Effector memory CD8-positive, alpha-beta T cell (primary cell): ENCODE results near the gene AMOTL2.
A peak's percentile ranks its signal among the peaks of the same experiment; 100 is the strongest.

Experiments
- ATAC-seq: fragments of 150-1000 bp; cut with Tn5 transposase; replicated peaks from 2 replicates; pipeline ENCODE4 v1.10.0; 2021; ENCODE audit warnings: mild to moderate bottlenecking, moderate library complexity
- DNase-seq, 3 experiments: peaks; one replicate each; pipeline ENCODE4 v3.0.0; 2021
- H3K27ac Mint-ChIP-seq, 2 donors: one replicate each; pipeline ENCODE4 v1.8.0; 2022; ENCODE audit warnings: mild to moderate bottlenecking in 2 of 2, mixed read lengths in 2 of 2, moderate library complexity in 2 of 2
- H3K27me3 Mint-ChIP-seq, 2 donors: one replicate each; pipeline ENCODE4 v1.8.0; 2022; ENCODE audit warnings: mixed read lengths in 2 of 2
- H3K36me3 Mint-ChIP-seq: one replicate; pipeline ENCODE4 v1.8.0; 2022; ENCODE audit warnings: mild to moderate bottlenecking, moderate library complexity, mixed read lengths; ENCODE audit not compliant: insufficient read depth
- H3K4me1 Mint-ChIP-seq, 2 donors: one replicate each; pipeline ENCODE4 v1.8.0; 2022; ENCODE audit warnings: low read depth in 2 of 2, mixed read lengths in 2 of 2
- H3K4me3 Mint-ChIP-seq, 2 donors: one replicate each; pipeline ENCODE4 v1.8.0; 2022; ENCODE audit warnings: mild to moderate bottlenecking in 2 of 2, mixed read lengths in 2 of 2, moderate library complexity in 2 of 2
- H3K9me3 Mint-ChIP-seq, 2 donors: one replicate each; pipeline ENCODE4 v1.8.0; 2022; ENCODE audit warnings: mixed read lengths in 2 of 2

Gene AMOTL2

GRCh38 chr3:134376385-134376765 lies 2.1 kb upstream of the AMOTL2 start:
- no peak overlapping the region for H3K27ac Mint-ChIP-seq
- peaks cover 33 to 67% of the 10 kb centered on the region in 2 donors for H3K27me3 Mint-ChIP-seq
- no peaks in the 10 kb centered on the region for H3K9me3 Mint-ChIP-seq
- H3K4me1 Mint-ChIP-seq = peaks cover 8 to 11% of the 10 kb centered on the region in 2 donors
- ATAC-seq = no peak
- no peak overlapping the region for H3K4me3 Mint-ChIP-seq
- H3K36me3 Mint-ChIP-seq = no peaks in the 10 kb centered on the region
- DNase-seq = no peak

- Mint-ChIP-seq H3K27ac (no peak overlapping the region), H3K9me3 (no peaks in the 10 kb centered on the region), H3K36me3 (no peaks in the 10 kb centered on the region), H3K27me3 (peaks cover 36 to 66% of the 10 kb centered on the region in 2 donors), H3K4me3 (peak overlapping the region; percentile 79 to 81), H3K4me1 (peaks cover 8 to 11% of the 10 kb centered on the region in 2 donors)
- ATAC-seq (no peak), DNase-seq (no peak)
Measured at GRCh38 chr3:134375582-134376384, 1.5 kb upstream of the AMOTL2 start.

DNA sequence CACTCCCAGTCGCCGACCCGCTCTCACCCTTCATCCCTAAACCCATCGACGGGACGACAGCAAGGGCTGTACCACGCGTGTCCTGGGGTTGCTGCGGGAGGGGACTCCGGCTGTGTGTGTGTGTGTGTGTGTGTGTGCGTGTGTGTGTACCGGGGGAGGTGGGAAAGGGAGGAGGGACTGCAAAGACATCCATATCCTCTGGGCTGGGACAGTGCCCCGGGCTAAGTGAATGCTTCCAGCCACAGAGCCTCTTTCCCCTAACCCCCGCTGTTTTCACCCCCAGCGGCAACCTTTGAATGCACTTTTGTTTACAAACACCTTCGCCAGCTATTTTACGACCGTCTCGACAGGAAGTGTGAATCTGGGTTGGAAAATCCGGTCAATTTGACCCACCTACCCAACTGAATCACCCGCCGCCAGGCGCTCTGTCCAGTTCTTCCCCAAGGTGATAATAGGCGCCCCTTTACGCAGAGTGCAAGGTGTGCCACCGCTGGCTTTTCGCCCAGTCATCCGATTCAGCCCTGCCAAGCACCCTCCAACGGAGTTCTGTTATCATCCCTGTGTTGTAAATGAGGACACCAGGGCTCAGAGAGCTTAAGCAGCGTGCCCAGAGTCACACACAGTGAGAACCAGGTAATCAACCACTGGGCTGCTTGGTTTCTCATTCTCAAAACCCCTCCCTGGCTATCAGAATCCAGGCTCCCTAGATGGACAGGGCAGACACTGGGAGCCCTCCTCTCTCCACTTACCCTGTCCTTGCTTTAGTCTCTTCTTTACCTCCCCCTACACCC lies 739 bp upstream of the AMOTL2 start:
- ATAC-seq (peak; percentile 16), DNase-seq (no peak)
- no peak overlapping the region for H3K27ac Mint-ChIP-seq
- no peaks in the 10 kb centered on the region for H3K9me3 Mint-ChIP-seq
- peaks cover 8 to 11% of the 10 kb centered on the region in 2 donors for H3K4me1 Mint-ChIP-seq
- peaks cover 36 to 66% of the 10 kb centered on the region in 2 donors for H3K27me3 Mint-ChIP-seq
- H3K4me3 Mint-ChIP-seq = peak overlapping the region; percentile 79 to 81
- H3K36me3 Mint-ChIP-seq = no peaks in the 10 kb centered on the region

DNA sequence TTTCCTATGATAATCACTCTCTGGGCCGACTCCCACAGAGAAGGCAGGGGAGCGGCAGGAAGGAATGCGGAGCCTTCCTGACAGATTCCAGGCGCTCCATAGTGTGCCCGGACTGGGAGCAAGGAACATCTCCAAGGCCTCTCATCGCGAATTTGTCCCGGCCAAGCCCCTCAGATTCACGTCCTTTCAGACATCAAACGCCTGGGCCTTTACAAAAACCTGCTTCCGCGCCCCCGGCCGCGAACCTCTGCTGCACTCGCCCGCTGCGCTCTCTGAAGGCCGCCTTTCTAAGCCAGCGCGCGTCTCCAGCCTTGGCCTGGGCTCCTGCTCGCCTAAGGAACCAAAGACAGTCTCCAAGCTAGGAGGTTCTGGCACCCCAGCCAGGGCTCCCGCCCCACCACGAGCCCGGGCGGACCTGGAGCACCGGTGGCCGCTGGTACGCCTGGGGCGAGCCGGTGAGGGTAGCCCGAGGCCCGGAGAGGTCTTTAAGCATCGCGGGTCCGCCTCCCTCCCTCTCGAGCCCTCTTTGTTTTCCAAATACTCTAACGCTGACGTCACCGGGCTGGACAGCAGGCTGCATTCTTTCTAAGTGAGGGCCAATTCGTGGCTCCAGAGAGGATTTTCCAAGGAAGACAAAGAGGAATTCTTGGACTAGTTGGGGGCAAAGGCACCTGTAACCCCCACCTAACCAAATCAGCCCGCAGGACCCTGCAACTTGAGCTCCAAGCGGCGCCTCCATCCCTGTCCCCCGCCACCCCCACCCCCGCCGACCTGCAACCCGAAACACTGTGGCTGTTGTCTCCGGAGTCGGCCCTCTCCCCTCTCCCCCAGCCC lies 759 bp downstream of the AMOTL2 start:
- Mint-ChIP-seq H3K27ac (no peak overlapping the region), H3K27me3 (peaks cover 36 to 63% of the 10 kb centered on the region in 2 donors), H3K36me3 (no peaks in the 10 kb centered on the region), H3K4me1 (peaks cover 8 to 11% of the 10 kb centered on the region in 2 donors), H3K4me3 (peak overlapping the region; percentile 79 to 81), H3K9me3 (no peaks in the 10 kb centered on the region)
- ATAC-seq (no peak), DNase-seq (no peak)

DNA sequence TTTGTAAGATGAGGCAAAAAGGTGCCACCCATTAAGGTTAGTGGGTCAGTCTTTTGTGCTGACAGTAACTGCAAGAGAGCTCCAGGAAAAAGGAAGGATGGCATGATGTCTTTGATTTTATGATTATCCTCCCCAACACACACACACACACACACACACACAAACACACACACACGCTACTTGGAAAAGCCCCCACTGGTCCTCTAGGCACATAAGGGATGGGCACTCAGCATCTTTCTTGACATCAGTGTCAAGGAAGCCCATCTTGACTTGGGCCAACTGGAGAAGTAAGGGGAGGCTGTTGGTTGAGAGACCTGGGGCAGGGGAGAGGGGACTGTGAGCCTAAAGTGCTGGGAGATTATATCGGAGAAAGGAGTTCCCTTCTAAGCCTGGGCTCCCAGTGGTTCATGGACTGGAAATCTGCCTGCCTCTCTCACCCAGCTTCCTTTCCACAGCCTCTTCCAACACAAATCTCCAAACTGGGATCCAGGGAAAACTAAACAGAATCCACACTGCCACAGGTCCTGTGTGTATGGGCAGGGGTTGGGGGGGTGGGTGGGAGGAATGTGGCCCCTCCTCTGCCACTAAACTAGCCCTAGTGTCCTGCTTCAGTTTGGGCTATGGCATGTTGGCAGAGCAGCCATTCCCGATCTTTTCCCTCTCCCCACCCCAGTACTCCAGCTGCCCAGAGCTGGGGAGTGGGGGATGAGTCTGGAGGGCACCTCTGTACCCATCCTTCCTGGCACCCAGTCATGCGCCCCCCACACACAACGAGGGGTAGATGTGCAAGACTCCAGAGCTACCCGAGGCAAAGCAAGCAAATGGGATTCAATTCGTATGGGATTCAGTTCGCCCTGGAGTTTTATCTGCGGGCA lies 1.6 kb downstream of the AMOTL2 start:
- Mint-ChIP-seq H3K36me3 (no peaks in the 10 kb centered on the region), H3K4me3 (peak overlapping the region in 1 of 2 donors; percentile 79), H3K9me3 (no peaks in the 10 kb centered on the region), H3K27me3 (peaks cover 31 to 54% of the 10 kb centered on the region in 2 donors), H3K4me1 (peaks cover 8 to 11% of the 10 kb centered on the region in 2 donors), H3K27ac (no peak overlapping the region)
- ATAC-seq (no peak), DNase-seq (no peak)

DNA sequence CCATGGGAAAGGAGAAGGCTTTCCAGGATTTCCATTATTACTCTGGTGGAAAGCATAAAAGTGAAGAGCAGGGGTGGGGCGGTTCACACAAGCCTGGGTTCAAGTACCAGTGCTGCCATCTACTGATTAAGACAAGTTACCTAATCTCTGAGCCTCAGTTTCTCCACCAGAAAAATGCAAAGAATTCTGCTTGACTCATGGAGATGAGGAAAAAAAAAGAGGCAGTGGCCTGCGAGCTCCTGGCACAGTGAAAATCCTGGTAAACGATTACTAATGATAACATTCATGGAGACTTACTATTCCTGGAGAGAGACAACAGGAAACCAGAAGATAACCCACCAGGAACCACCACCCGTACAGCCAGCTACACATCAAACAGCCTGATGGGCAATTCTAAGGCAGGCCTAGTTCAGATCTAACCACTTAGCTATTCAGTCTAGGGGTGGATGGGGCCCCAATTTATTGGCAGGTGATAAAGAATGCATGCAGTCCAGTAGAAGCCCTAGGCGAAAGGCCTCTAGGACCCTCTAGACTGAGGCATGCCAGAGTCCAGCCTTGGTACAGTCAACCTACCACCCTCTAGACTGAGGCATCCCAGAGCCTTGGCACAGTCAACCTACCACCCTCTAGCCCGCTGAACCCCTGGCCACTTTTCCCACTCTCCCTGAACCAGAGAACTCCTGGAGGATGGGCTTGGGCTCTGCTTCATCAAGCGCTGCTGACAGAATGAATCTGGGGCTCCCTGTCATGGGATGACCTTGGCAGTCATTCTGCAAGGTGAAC lies 2.5 kb downstream of the AMOTL2 start:
- Mint-ChIP-seq H3K27ac (no peak overlapping the region), H3K4me1 (peaks cover 8 to 11% of the 10 kb centered on the region in 2 donors), H3K4me3 (no peak overlapping the region), H3K27me3 (peaks cover 22 to 45% of the 10 kb centered on the region in 2 donors), H3K9me3 (no peaks in the 10 kb centered on the region), H3K36me3 (no peaks in the 10 kb centered on the region)
- DNase-seq = no peak
- no peak for ATAC-seq

GRCh38 chr3:134370611-134371531 lies 3.4 kb downstream of the AMOTL2 start:
- DNase-seq = no peak
- H3K36me3 Mint-ChIP-seq = no peaks in the 10 kb centered on the region
- H3K9me3 Mint-ChIP-seq = no peaks in the 10 kb centered on the region
- no peak overlapping the region for H3K4me3 Mint-ChIP-seq
- peaks cover 8 to 11% of the 10 kb centered on the region in 2 donors for H3K4me1 Mint-ChIP-seq
- no peak for ATAC-seq
- H3K27me3 Mint-ChIP-seq = peaks cover 19 to 37% of the 10 kb centered on the region in 2 donors
- no peak overlapping the region for H3K27ac Mint-ChIP-seq

- no peak for ATAC-seq
- Mint-ChIP-seq H3K9me3 (no peaks in the 10 kb centered on the region), H3K36me3 (peaks cover 4% of the 10 kb centered on the region), H3K27ac (no peak overlapping the region), H3K4me1 (peaks cover 8 to 13% of the 10 kb centered on the region in 2 donors), H3K4me3 (no peak overlapping the region), H3K27me3 (peaks cover 10 to 28% of the 10 kb centered on the region in 2 donors)
- no peak for DNase-seq
Measured at GRCh38 chr3:134369861-134370596, 4.2 kb downstream of the AMOTL2 start.

DNA sequence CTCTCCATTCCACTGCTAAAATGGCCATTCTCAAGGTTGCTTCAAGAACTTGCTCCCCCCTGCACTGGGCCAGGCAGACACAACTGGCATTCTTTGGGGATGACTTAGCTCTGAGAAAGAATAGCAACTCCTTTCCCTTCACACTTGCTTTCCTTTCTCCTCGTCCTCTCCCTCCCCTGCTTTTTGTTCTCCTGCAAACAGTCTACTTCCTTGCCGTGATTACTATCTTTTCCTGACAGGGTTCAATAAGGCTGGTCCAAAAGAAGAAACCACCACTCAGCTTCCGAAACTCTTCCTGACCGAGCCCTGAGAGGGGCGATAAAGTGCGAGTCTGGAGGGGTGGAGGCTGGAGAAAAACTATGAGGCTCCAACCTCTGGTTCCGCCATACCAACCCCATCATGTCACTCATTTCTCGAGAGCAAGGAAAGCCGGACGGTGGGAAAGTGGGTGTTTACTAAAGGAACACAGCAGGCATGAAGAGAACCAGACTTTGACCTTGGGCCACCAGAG lies 5.0 kb downstream of the AMOTL2 start:
- Mint-ChIP-seq H3K27ac (no peak overlapping the region), H3K4me1 (peaks cover 14 to 16% of the 10 kb centered on the region in 2 donors), H3K27me3 (peaks cover 5 to 21% of the 10 kb centered on the region in 2 donors), H3K4me3 (no peak overlapping the region), H3K9me3 (no peaks in the 10 kb centered on the region), H3K36me3 (peaks cover 4% of the 10 kb centered on the region)
- DNase-seq (no peak), ATAC-seq (no peak)

GRCh38 chr3:134368751-134369105 lies 5.5 kb downstream of the AMOTL2 start:
- Mint-ChIP-seq H3K36me3 (peaks cover 4% of the 10 kb centered on the region), H3K27ac (no peak overlapping the region), H3K27me3 (peaks cover 5 to 19% of the 10 kb centered on the region in 2 donors)

More at GRCh38 chr3:134368751-134369105, 5.5 kb downstream of the AMOTL2 start:
- Mint-ChIP-seq H3K4me3 (no peak overlapping the region), H3K4me1 (peaks cover 17 to 20% of the 10 kb centered on the region in 2 donors), H3K9me3 (no peaks in the 10 kb centered on the region)
- DNase-seq (no peak), ATAC-seq (no peak)
